ENCODE results near the gene BAIAP2.
"Not testable (repeated sequence)": the region's sequence is repeated elsewhere in the genome, so short reads cannot be mapped to it uniquely, and the experiment has no call there.

Gene BAIAP2

GRCh38 chr17:81000631-81001357 is 34.2 kb upstream of the BAIAP2 start:
- DNase-seq = no peak

GRCh38 chr17:81002013-81002384 is 33.0 kb upstream of the BAIAP2 start:
- DNase-seq = no peak

- peak; percentile 63 to 77 for DNase-seq
These were observed 32.3 kb upstream of the BAIAP2 start for GRCh38 chr17:81002409-81003361.

- DNase-seq = no peak
These were observed 31.1 kb upstream of the BAIAP2 start for GRCh38 chr17:81003711-81004475.

GRCh38 chr17:81006891-81007290 is 28.1 kb upstream of the BAIAP2 start:
- DNase-seq = no peak

- DNase-seq = no peak
These were observed 26.8 kb upstream of the BAIAP2 start for GRCh38 chr17:81008140-81008539.

- DNase-seq = no peak
These were observed 25.8 kb upstream of the BAIAP2 start for GRCh38 chr17:81009136-81009535.

GRCh38 chr17:81010935-81011334 is 24.0 kb upstream of the BAIAP2 start:
- DNase-seq = no peak

GRCh38 chr17:81011951-81012350 is 23.0 kb upstream of the BAIAP2 start:
- DNase-seq = no peak

- no peak for DNase-seq
These were observed 22.1 kb upstream of the BAIAP2 start for GRCh38 chr17:81012574-81013447.

- no peak for DNase-seq
These were observed 21.3 kb upstream of the BAIAP2 start for GRCh38 chr17:81013642-81014041.

- DNase-seq = no peak
These were observed 19.8 kb upstream of the BAIAP2 start for GRCh38 chr17:81015136-81015535.

GRCh38 chr17:81016575-81016974 is 18.4 kb upstream of the BAIAP2 start:
- no peak for DNase-seq

GRCh38 chr17:81017330-81017729 is 17.6 kb upstream of the BAIAP2 start:
- not testable (repeated sequence) for DNase-seq

- peak; percentile 100 for DNase-seq
These were observed 16.7 kb upstream of the BAIAP2 start for GRCh38 chr17:81018044-81018802.

- DNase-seq = no peak
These were observed 15.1 kb upstream of the BAIAP2 start for GRCh38 chr17:81019563-81020442.

- DNase-seq = no peak
These were observed 14.5 kb upstream of the BAIAP2 start for GRCh38 chr17:81020443-81020766.

- no peak for DNase-seq
These were observed 14.0 kb upstream of the BAIAP2 start for GRCh38 chr17:81020767-81021497.

GRCh38 chr17:81021531-81022343 is 13.2 kb upstream of the BAIAP2 start:
- no peak for DNase-seq

All from NCI-H524 (cell line).